Measurements from ENCODE around the gene C10orf95.

The C10orf95 gene

DNA sequence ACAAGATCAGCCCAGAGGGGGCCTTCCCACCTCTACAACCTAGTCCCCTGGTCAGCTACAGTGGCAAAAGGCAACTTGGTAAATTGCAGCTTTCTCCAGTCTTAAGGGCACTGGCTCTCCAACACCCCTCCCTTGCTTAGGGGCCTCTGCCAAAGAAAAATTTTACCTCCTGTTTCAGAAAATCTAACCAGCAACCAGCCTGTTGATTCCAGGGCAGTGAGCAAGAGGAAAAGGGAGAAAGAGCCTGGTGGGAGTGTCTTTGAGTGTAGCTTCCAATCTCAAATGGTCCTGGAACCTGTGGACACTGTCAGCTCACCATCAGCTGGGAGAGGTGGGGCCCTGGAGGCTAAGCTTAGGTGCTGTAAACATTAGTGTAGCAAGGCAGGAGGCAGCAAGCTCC, 28.3 kb upstream of the C10orf95 start:
- TF ChIP-seq, protein P1, sequence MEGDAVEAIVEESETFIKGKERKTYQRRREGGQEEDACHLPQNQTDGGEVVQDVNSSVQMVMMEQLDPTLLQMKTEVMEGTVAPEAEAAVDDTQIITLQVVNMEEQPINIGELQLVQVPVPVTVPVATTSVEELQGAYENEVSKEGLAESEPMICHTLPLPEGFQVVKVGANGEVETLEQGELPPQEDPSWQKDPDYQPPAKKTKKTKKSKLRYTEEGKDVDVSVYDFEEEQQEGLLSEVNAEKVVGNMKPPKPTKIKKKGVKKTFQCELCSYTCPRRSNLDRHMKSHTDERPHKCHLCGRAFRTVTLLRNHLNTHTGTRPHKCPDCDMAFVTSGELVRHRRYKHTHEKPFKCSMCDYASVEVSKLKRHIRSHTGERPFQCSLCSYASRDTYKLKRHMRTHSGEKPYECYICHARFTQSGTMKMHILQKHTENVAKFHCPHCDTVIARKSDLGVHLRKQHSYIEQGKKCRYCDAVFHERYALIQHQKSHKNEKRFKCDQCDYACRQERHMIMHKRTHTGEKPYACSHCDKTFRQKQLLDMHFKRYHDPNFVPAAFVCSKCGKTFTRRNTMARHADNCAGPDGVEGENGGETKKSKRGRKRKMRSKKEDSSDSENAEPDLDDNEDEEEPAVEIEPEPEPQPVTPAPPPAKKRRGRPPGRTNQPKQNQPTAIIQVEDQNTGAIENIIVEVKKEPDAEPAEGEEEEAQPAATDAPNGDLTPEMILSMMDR (IDR thresholded peaks at IDR 0.05; ENCODE audit: low read depth, low read length, missing control alignments) = no peak
- in situ Hi-C loops (cut with HindIII; ENCODE audit: low pct_ligation_motif_present, low sequenced_read_pairs) = no loop called here
- peaks cover 59% of the 10 kb centered on the region for H3K36me3 ChIP-seq (replicated peaks)
- H3K27ac ChIP-seq = no peak overlapping the region
- no peaks in the 10 kb centered on the region for H3K27me3 ChIP-seq (replicated peaks)
- no peak overlapping the region for H3K4me3 ChIP-seq (ENCODE audit: low read depth, low read length)
- no peak for DNase-seq

- peaks cover 28% of the 10 kb centered on the region for H3K36me3 ChIP-seq (replicated peaks)
- no peaks in the 10 kb centered on the region for H3K27me3 ChIP-seq (replicated peaks)
- TF ChIP-seq, protein P1 (IDR thresholded peaks at IDR 0.05; ENCODE audit: low read depth, low read length, missing control alignments) = no peak
- no peak for DNase-seq
- no peak overlapping the region for H3K4me3 ChIP-seq (ENCODE audit: low read depth, low read length)
- H3K27ac ChIP-seq = no peak overlapping the region
- in situ Hi-C loops (cut with HindIII; ENCODE audit: low pct_ligation_motif_present, low sequenced_read_pairs) = no loop called here
These were observed 25.3 kb upstream of the C10orf95 start for GRCh38 chr10:102476466-102477141.

GRCh38 chr10:102475451-102476040, 24.2 kb upstream of the C10orf95 start:
- no peak for DNase-seq

GRCh38 chr10:102473445-102474331, 22.3 kb upstream of the C10orf95 start:
- DNase-seq = no peak
- in situ Hi-C loops (cut with HindIII; ENCODE audit: low pct_ligation_motif_present, low sequenced_read_pairs) = no loop called here
- H3K4me3 ChIP-seq (ENCODE audit: low read depth, low read length) = no peak overlapping the region

More at GRCh38 chr10:102475451-102476040, 24.2 kb upstream of the C10orf95 start:
- Histone ChIP-seq H3K27ac (no peak overlapping the region), H3K27me3 (replicated peaks) (no peaks in the 10 kb centered on the region), H3K4me3 (ENCODE audit: low read depth, low read length) (no peak overlapping the region), H3K36me3 (replicated peaks) (peaks cover 18% of the 10 kb centered on the region)
- in situ Hi-C loops (cut with HindIII; ENCODE audit: low pct_ligation_motif_present, low sequenced_read_pairs) = no loop called here
- TF ChIP-seq, protein P1 (IDR thresholded peaks at IDR 0.05; ENCODE audit: low read depth, low read length, missing control alignments) = no peak

More at GRCh38 chr10:102473445-102474331, 22.3 kb upstream of the C10orf95 start:
- Histone ChIP-seq H3K27me3 (replicated peaks) (no peaks in the 10 kb centered on the region), H3K36me3 (replicated peaks) (peaks cover 1% of the 10 kb centered on the region), H3K27ac (no peak overlapping the region)
- TF ChIP-seq, protein P1 (IDR thresholded peaks at IDR 0.05; ENCODE audit: low read depth, low read length, missing control alignments) = no peak
